NCI-H2227 treated with DMSO at 0.1 percent for 48 hours (cell line): ENCODE results near the gene STK40.

Experiments
- DNase-seq: peaks from one replicate; lab custom pipeline; 2025; lab: John Stamatoyannopoulos, UW

Gene STK40

DNA sequence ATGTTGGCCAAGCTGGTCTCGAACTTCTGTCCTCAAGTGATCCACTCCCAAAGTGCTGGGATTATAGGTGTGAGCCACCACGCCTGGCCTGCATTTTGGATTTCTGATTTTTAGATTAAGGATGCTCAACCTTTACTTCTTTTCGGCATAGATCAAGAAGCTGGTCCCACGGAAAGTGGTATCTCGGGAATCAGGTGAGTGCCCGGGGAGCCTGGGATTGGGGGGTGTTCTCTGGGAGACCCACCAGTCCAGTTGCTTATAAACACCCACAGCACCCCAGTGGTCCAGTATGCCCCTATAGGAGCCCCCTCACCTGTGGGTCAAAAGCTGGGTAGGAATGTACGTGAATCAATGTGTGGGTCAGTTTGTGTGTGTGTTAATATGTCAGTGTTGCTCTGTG lies 76.3 kb downstream of the STK40 start:
- DNase-seq = no peak

GRCh38 chr1:36307601-36308330 lies 78.0 kb downstream of the STK40 start:
- no peak for DNase-seq

- DNase-seq = peak; percentile 91
These were observed 78.7 kb downstream of the STK40 start for GRCh38 chr1:36306902-36307456.

DNA sequence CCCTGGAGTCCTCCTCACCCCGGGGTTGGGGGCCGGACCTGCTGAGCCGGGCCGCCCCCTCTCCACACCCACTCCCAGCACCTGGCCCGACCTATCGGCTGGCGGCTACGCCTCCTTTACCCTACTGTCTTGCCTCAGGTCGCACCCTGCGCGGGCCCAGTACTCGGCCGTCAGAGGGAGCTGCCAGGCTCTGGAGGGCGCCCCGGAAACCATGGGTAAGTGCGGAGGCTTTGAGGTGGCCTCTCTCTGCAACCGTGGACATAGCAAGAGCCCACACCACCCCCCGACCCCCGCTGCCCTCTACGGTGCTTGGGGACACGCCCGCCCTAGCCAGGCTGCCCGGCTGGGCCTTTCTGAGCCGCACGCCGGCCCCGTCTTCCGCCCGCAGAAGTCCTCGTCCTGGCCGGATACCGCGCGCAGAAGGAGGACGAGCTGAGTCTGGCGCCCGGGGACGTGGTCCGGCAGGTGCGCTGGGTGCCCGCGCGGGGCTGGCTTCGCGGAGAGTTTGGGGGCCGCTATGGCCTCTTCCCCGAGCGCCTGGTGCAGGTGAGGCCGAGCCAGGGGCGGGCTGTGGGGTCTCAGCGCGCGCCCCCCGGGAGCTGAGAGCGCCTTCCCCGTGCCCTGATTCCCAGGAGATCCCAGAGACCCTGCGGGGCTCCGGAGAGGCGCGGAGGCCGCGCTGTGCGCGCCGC lies 79.4 kb downstream of the STK40 start, which contains the start of gene SH3D21:
Gene SH3D21, plus strand, starts transcription at position 159 of the 692 bp plus-strand sequence. Its CDS starts 53 bp downstream, at position 212.
- DNase-seq = peak; percentile 45

DNA sequence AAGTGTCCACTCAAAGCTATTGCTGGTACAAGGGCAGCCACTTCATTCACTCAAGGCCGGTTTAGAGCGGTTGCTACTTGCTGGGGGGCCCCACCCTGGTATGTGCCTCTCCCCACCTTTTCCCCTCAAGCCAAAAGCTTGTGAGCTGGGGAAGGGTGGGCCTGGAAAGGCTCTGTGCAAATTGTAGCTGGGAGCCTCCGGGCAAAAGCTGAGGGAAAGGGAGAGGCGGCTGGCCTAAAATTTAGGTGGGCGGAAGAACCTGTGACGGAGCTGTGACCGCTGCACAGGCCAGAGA lies 79.9 kb downstream of the STK40 start:
- no peak for DNase-seq

GRCh38 chr1:36304970-36305914 lies 80.5 kb downstream of the STK40 start:
- DNase-seq = no peak

GRCh38 chr1:36304521-36304920 lies 81.2 kb downstream of the STK40 start:
- DNase-seq = no peak

DNA sequence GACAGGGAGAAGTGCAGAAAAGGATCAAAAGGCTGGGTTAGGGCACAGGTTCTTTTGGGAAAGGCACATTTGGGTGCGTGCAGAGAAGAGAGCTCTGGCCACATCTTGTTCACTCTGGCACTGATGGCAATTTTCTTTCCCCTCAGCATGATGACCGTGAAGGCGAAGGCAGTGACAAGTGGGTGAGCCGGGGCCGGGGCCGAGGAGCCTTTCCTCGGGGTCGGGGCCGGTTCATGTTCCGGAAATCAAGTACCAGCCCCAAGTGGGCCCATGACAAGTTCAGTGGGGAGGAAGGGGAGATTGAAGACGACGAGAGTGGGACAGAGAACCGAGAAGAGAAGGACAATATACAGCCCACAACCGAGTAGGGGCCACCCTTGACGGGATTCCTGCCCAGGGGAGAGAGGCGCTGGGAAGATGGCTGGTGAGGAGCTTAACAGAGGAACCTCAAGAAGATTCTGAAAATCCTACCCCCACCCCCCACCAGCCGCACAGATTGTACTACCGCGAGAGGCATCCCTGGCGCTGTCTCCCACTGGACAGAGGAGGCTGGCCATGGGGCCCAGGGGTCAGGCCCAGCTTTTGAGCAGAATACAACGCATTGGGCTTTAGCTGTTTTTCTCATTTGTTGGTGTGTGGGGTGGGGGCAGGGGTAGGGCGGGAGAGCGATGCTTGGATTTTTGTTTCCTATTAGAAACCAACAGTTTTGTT lies 81.9 kb downstream of the STK40 start:
- DNase-seq = no peak

DNA sequence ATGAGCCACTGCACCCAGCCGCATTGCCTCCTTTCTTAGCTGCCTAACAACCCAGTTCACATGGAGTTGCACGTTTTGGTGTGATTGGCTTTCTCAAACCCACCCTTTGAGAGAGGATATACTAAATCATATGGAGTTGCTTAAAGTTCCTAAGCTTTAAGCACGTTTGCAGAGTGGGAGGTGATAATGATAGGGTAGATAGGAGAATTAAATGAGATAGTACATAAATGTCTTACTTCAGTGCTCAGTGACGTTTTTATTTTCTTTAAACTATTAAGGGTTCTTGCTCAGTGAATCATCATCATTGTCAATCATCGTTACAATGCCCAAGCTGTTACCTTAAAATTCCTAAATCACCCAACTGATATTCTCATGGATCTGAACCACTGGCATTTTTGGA lies 82.5 kb downstream of the STK40 start:
- DNase-seq = no peak

GRCh38 chr1:36301220-36301619 lies 84.5 kb downstream of the STK40 start:
- no peak for DNase-seq

- no peak for DNase-seq
These were observed 85.2 kb downstream of the STK40 start for GRCh38 chr1:36300526-36300925.

DNA sequence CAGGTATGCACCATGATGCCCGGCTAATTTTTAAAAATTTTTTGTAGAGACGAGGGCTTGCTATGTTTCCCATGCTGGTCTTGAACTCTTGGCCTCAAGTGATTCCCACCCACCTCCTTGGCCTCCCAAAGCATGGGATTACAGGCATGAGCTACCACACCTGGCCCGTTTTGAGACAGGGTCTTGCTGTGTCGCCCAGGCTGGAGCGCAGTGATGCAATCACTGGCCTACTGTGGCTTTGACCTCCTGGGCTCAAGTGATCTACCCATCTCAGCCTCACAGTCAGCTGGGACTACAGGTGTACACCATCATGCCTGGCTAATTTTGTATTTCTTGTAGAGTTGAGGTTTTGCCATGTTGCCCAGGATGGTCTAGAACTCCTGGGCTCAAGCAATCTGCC lies 87.1 kb downstream of the STK40 start:
- no peak for DNase-seq

DNA sequence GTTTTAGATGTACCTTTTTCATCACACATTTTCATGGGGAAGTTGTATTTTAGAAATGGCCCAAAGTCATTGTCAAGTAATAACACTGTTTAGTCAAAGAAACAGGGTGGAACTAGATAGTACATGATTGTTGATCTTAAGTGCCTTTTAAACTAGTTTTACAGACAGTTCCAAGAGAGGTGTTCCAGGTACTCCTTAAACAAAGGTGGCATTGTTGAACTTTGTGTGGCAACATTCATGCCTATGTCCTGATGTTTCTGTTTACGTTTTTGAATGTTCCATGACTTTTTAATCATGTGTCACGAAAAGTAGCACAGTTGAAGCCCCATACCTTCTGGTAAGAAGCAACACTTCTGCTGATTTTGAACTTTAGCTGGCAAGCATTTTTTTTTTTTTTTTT lies 88.7 kb downstream of the STK40 start:
- no peak for DNase-seq

GRCh38 chr1:36295390-36295789 lies 90.3 kb downstream of the STK40 start:
- no peak for DNase-seq
